ENCODE measurements around the gene NTM.
"Not testable (repeated sequence)": the region's sequence is repeated elsewhere in the genome, so short reads cannot be mapped to it uniquely, and the experiment has no call there.

Gene NTM

GRCh38 chr11:131464461-131464860 is 94.0 kb downstream of the NTM start:
- DNase-seq = no peak

GRCh38 chr11:131465039-131465438 is 94.6 kb downstream of the NTM start:
- no peak for DNase-seq

GRCh38 chr11:131465746-131466145 is 95.3 kb downstream of the NTM start:
- no peak for DNase-seq

- no peak for DNase-seq
Measured at GRCh38 chr11:131467645-131468394, 97.4 kb downstream of the NTM start.

DNA sequence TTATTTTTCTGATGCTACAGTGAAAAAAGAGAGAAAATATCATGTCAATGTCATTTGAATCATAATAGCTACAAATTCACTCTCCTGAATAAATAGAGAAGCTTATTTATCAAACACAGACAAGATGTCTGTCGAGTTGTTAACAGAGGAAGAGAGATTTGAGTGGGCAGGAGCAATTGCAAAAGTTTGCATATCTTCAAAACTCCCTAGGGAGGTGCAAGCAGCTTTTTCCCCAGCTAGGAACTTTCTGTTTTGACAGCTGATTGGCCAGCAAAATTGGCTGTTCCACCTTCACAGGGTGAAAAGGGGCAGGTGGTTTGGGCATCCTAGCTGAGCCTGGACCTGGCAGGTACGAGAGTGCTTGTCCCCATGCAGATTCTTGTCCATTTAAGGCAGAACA is 98.2 kb downstream of the NTM start:
- DNase-seq = no peak

DNA sequence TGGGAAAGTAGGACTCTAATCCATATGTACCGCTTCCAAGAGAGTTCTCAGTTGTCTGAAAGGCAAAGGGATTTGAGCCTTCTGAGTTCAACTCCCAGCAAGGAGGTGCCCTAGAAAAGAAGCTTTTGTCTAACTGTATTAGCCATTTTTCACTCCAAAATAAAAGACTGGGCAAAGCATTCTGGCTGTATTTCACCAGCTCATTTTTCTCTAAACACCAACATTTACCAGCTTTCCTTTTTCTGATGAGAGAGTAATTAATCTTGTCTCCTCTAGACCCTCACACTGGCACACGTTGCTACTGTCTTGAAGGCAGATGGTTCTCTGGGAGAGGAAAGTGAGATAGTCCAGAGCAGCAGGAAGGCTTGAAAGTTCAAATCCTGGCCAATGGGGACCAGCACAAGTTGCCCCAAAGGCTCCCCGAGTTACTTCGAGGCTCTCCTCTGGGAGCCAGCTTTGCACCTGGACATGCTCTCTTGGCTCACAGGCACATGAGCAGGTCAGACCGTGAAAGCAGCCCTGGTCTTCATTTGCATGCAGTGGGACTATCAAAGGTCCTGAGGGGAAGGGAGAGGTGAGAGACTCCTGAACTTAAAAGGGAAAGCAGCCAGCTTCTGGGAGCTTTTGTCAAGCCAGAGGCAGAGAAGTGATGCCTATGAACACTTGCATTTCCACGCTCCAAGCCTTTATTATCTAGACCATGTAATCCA is 100.0 kb downstream of the NTM start:
- no peak for DNase-seq

- no peak for DNase-seq
Measured at GRCh38 chr11:131471976-131472375, 101.6 kb downstream of the NTM start.

- peak; percentile 94 for DNase-seq
Measured at GRCh38 chr11:131474947-131475346, 104.5 kb downstream of the NTM start.

DNA sequence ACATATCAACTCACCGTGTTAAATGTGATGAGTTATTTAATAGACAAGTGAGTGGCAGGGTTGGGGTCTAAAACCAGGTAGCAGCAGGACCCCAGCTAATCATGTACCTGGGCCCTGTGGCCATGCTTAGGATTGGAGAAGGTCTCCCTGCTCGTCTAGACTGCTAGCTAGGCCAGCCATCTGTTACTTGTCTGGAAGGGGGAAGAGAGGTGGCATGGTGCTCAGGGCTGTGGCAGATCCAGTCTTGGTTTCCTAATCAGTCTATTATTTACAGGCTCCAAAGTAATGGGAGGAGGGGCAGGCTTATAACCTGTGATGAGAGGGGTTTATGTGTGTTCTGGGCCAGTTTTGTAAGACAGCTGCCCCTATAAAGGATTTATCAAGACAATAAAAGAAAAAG is 105.9 kb downstream of the NTM start:
- no peak for DNase-seq

GRCh38 chr11:131478341-131478740 is 107.9 kb downstream of the NTM start:
- peak; percentile 31 for DNase-seq

DNA sequence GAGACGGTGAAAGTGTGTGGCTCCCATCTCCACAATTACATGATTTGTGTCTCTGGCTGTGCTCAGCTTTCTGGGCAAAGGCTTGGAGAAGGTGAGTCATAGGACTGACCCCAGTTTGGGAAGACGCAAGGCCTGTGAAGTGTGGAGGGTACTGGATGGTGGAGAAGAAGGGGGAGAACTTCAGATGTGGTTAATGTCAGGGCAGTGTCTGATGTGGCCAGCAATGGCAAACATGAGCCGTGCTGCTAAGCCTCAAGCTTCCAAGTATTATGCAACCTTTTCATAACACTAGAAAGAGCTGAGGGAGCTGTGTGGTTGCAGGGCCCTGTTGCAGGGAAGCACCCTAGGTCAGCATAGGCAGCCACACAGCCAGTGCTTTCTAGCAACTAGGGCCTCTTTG is 110.9 kb downstream of the NTM start:
- peak; percentile 72 for DNase-seq

- no peak for DNase-seq
Measured at GRCh38 chr11:131481971-131482370, 111.6 kb downstream of the NTM start.

- no peak for DNase-seq
Measured at GRCh38 chr11:131483453-131483852, 113.0 kb downstream of the NTM start.

GRCh38 chr11:131483877-131484276 is 113.5 kb downstream of the NTM start:
- no peak for DNase-seq

DNA sequence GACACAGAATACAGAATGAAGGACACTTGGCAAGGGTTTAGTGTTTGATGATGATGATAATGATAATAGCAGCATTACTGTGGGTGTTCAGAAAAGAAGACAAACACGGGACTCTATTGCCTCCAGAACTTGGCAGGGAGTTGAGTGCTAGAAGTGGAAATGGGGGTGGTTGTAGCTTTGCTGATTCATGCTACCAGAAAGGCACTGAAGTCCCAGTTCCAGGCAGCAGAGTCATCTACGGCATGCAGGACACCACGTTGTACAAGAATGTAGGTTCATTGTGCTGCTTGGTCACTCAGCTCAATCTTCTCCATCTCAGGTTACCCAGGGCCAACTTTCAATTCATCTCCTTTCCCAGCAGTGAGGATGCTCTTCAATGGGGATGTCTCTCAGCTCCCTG is 115.7 kb downstream of the NTM start:
- DNase-seq = no peak

DNA sequence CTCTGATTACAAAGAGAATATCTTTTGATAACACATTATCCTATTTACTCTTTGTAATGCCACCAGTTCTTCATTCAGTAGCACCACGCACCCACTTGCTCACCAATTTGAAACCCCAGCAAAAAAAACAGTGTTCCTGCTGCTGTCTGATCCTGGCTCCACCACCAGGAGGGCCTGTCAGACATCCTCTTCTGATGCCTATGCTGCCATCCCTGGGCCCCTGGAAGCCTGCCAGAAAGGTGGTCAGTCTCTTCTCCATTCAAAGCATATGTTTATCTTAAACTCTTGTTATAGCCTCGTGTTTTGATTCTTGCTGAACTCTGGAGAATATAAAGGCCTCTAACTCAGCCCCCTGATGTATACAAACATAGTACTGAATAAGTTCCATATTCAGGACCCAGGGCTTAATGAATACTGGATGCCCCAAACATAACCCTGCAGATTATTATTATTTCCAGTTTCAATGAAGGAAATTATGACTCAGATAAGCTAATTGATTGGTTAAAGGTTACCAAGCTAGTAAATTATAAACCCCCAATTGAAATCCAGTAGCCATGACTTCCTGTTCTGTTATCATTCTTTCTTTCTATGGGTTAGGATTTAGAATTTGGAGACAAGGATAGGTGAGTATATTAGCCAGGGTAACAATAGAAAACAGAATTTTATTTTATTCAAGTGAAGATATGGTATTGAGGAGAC is 116.7 kb downstream of the NTM start:
- DNase-seq = no peak

DNA sequence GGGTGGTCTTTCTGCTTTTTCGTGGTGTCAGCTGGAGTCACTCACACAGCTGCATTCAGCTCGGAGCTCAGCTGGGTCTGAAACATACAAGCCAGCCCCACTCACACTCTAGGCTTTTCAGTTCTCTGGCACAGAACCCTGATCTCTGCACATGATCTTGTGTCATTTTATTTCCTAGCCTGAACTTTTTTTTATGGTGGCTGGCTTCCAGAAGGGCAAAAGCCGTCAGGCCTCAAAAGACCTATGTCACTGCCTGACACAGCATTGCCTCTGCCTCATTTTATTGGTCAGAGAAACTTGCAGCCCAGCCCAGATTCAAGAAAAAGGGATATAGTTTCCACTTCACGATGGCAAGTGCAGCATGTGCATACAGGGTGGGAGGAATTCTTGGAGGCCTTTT is 117.8 kb downstream of the NTM start:
- DNase-seq = no peak

- DNase-seq = no peak
Measured at GRCh38 chr11:131491503-131491902, 121.1 kb downstream of the NTM start.

- no peak for DNase-seq
Measured at GRCh38 chr11:131495423-131495822, 125.0 kb downstream of the NTM start.

DNA sequence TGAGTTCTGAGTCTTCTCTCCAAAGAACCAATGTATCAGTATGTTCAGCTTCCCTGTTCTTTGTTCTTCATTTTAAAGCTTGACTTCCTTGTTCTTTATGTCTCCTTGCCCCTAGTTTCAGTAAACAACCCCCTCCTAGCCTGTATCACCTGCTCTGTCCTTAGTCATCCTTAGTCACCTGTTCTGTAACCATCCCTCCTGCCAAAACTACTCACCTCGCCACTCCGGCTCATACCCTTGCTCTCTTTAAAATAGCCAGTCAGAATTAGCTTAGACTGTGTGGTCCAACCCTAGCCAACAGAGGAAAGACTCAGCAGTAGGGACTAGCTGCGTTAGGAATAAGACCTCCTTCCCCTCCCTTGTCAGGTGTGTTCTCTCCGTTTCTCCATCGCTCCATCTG is 127.3 kb downstream of the NTM start:
- DNase-seq = not testable (repeated sequence)

GRCh38 chr11:131498631-131499160 is 128.3 kb downstream of the NTM start:
- DNase-seq = no peak

DNA sequence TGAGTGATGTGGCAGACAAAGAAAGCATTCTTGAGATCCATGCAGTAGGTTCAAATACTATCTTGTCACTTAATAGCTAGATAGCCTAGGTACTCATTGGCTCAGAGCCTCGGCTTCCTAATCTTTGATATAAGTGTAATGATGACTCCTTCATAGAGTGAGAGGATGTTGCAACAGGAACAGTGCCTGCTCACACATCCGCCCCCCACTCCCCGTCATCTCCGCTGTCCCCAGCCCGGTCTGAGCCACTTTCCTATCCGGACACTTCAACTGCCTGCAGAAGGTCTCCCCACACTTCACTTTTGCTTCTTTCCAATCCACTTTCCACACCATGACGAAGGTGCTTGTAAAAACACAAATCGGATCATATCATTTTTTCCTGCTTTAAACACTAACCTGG is 128.8 kb downstream of the NTM start:
- DNase-seq = no peak

- no peak for DNase-seq
Measured at GRCh38 chr11:131503017-131503416, 132.6 kb downstream of the NTM start.
